SK-N-SH treated with all-trans-retinoic acid at 6 μM for 48 hours (cell line): Measurements from ENCODE around the gene DOK6.

Experiments
- ATAC-seq: fragments of 200-7000 bp; cut with Tn5 transposase; 3 replicates; pipeline ENCODE4 v1.9.1; 2020; ENCODE audit warnings: mild to moderate bottlenecking, moderate library complexity
- ARNTL ChIP-seq: fragments of 450-650 bp; formaldehyde crosslinking; IDR thresholded peaks from 2 replicates; pipeline ENCODE4 v1.5.0; 2020; ENCODE audit warnings: low read depth, mild to moderate bottlenecking, moderate library complexity, borderline replicate concordance
- BACH2 ChIP-seq: fragments of 250-450 bp; sonication (Bioruptor Pico); IDR thresholded peaks from 2 replicates; pipeline ENCODE4 v1.9.0; 2021; ENCODE audit warnings: mild to moderate bottlenecking, borderline replicate concordance
- CSDC2 ChIP-seq: fragments of 250-450 bp; sonication (Bioruptor Pico); IDR thresholded peaks from 2 replicates; pipeline ENCODE4 v1.5.0; 2020; ENCODE audit warnings: mild to moderate bottlenecking, moderate library complexity
- CSRNP3 ChIP-seq: fragments of 250-450 bp; sonication (Bioruptor Pico); IDR thresholded peaks from 2 replicates; pipeline ENCODE4 v1.5.1; 2021; ENCODE audit warnings: mild to moderate bottlenecking, moderate library complexity
- GLIS3 ChIP-seq: fragments of 250-450 bp; sonication (Bioruptor Pico); IDR thresholded peaks from 2 replicates; pipeline ENCODE4 v1.5.0; 2020; ENCODE audit warnings: mild to moderate bottlenecking, moderate library complexity
- ISL1 ChIP-seq: fragments of 250-450 bp; sonication (Bioruptor Pico); IDR thresholded peaks from 2 replicates; pipeline ENCODE4 v2.1.2; 2022; ENCODE audit warnings: mild to moderate bottlenecking, moderate library complexity
- OSR1 ChIP-seq: fragments of 250-450 bp; sonication (Bioruptor Pico); IDR thresholded peaks from 2 replicates; pipeline ENCODE4 v1.8.0; 2022; ENCODE audit warnings: moderate library complexity, mild to moderate bottlenecking, inconsistent platforms
- PATZ1 ChIP-seq: fragments of 250-450 bp; sonication (Bioruptor Pico); IDR thresholded peaks from 2 replicates; pipeline ENCODE4 v1.8.0; 2020; ENCODE audit warnings: mild to moderate bottlenecking, moderate library complexity, borderline replicate concordance
- POU6F1 ChIP-seq: fragments of 250-450 bp; sonication (Bioruptor Pico); IDR thresholded peaks from 2 replicates; pipeline ENCODE4 v1.8.0; 2021; ENCODE audit warnings: low read depth, mild to moderate bottlenecking, moderate library complexity, borderline replicate concordance
- PPARA ChIP-seq: fragments of 250-450 bp; sonication (Bioruptor Pico); IDR thresholded peaks from 2 replicates; pipeline ENCODE4 v1.5.0; 2020; ENCODE audit warnings: mild to moderate bottlenecking, borderline replicate concordance
- TCF4 ChIP-seq: fragments of 250-450 bp; sonication (Bioruptor Pico); IDR thresholded peaks from 2 replicates; pipeline ENCODE4 v1.8.0; 2021; ENCODE audit warnings: mild to moderate bottlenecking, moderate library complexity, borderline replicate concordance
- TOX ChIP-seq: fragments of 250-450 bp; sonication (Bioruptor Pico); IDR thresholded peaks from 2 replicates; pipeline ENCODE4 v1.8.0; 2021; ENCODE audit warnings: mild to moderate bottlenecking, moderate library complexity, borderline replicate concordance
- TSHZ2 ChIP-seq: fragments of 250-450 bp; sonication (Bioruptor Pico); IDR thresholded peaks from 2 replicates; pipeline ENCODE4 v1.5.0; 2020; ENCODE audit warnings: mild to moderate bottlenecking, moderate library complexity
- ZC3H10 ChIP-seq: fragments of 250-450 bp; sonication (Bioruptor Pico); IDR thresholded peaks from 2 replicates; pipeline ENCODE4 v1.5.1; 2021; ENCODE audit warnings: mild to moderate bottlenecking, moderate library complexity
- ZFP3 ChIP-seq: fragments of 250-450 bp; sonication (Bioruptor Pico); IDR thresholded peaks from 2 replicates; pipeline ENCODE4 v1.5.0; 2020; ENCODE audit warnings: mild to moderate bottlenecking, moderate library complexity
- ZFP30 ChIP-seq: fragments of 450-650 bp; formaldehyde crosslinking; IDR thresholded peaks from 2 replicates; pipeline ENCODE4 v1.5.0; 2022; ENCODE audit warnings: mild to moderate bottlenecking, moderate library complexity
- ZNF565 ChIP-seq: fragments of 450-650 bp; formaldehyde crosslinking; conservative IDR thresholded peaks from 2 replicates; pipeline ENCODE4 v1.5.0; 2020; ENCODE audit warnings: low read depth, mild to moderate bottlenecking, moderate library complexity
- ZNF70 ChIP-seq: fragments of 450-650 bp; formaldehyde crosslinking; IDR thresholded peaks from 2 replicates; pipeline ENCODE4 v1.5.0; 2020; ENCODE audit warnings: mild to moderate bottlenecking, moderate library complexity
- ZNF8 ChIP-seq: fragments of 450-650 bp; formaldehyde crosslinking; IDR thresholded peaks from 2 replicates; pipeline ENCODE4 v1.5.0; 2020; ENCODE audit warnings: mild to moderate bottlenecking, moderate library complexity

The DOK6 gene

GRCh38 chr18:69528435-69528834 is 127.7 kb downstream of the DOK6 start:
- 0 out of 2 replicates have a peak, but pooled peaks have one; percentile 49 for TF ChIP-seq TOX (CRISPR knock-in tag)
- no peak for TF ChIP-seq TSHZ2 (CRISPR knock-in tag)
- no peak for TF ChIP-seq CSRNP3 (CRISPR knock-in tag)
- 0 out of 2 replicates have a peak, but pooled peaks have one; percentile 52 for TF ChIP-seq ZFP3 (CRISPR knock-in tag)
- TF ChIP-seq ISL1, result peak; percentile 84
- 0 out of 2 replicates have a peak, but pooled peaks have one; percentile 29 for TF ChIP-seq PATZ1 (CRISPR knock-in tag)
- ATAC-seq, result peak; percentile 96

- ATAC-seq, result no peak
- TF ChIP-seq PATZ1 (CRISPR knock-in tag), result no peak
- no peak for TF ChIP-seq ZC3H10 (CRISPR knock-in tag)
- no peak for TF ChIP-seq TOX (CRISPR knock-in tag)
- TF ChIP-seq CSRNP3 (CRISPR knock-in tag), result no peak
- TF ChIP-seq ZNF565 (CRISPR knock-in tag), result no peak
- no peak for TF ChIP-seq PPARA (CRISPR knock-in tag)
- TF ChIP-seq CSDC2, result no peak
- no peak for TF ChIP-seq BACH2
- TF ChIP-seq TSHZ2 (CRISPR knock-in tag), result no peak
- no peak for TF ChIP-seq OSR1 (CRISPR knock-in tag)
- TF ChIP-seq ISL1, result no peak
- TF ChIP-seq ZFP3 (CRISPR knock-in tag), result no peak
- no peak for TF ChIP-seq GLIS3
- no peak for TF ChIP-seq ZNF8 (CRISPR knock-in tag)
- TF ChIP-seq TCF4 (CRISPR knock-in tag), result no peak
- no peak for TF ChIP-seq ZFP30 (CRISPR knock-in tag)
- TF ChIP-seq ARNTL, result no peak
Observed at GRCh38 chr18:69529151-69529550, 128.5 kb downstream of the DOK6 start.

GRCh38 chr18:69531973-69532372 is 131.3 kb downstream of the DOK6 start:
- ATAC-seq, result no peak
- TF ChIP-seq ZFP30 (CRISPR knock-in tag) (no peak), ZNF70 (CRISPR knock-in tag) (no peak), TCF4 (CRISPR knock-in tag) (no peak), TSHZ2 (CRISPR knock-in tag) (no peak), OSR1 (CRISPR knock-in tag) (no peak), GLIS3 (no peak), PPARA (CRISPR knock-in tag) (no peak), POU6F1 (CRISPR knock-in tag) (no peak), ISL1 (no peak), ARNTL (no peak), BACH2 (no peak)
